HepG2 (cell line): ENCODE measurements around the gene PCBP2. TPM values are rescaled to one million over a fixed set of nuclear protein-coding genes. Genes with fewer than 3 reads are reported as not detected.
A peak's percentile ranks its signal among the peaks of the same experiment; 100 is the strongest.

ENCODE experiments used
- ATAC-seq: fragments of 200-7000 bp; cut with Tn5 transposase; 3 replicates; pipeline ENCODE4 v1.9.1; 2020; ENCODE audit warnings: mild to moderate bottlenecking, moderate library complexity
- BruUV-seq: library from RNA; stranded (reverse); fragments of 400-500 nt; replicated peaks from 2 replicates; lab custom pipeline; 2021; lab: Mats Ljungman, UMichigan
- CTCF ChIA-PET: fragments of 300-600 bp; formaldehyde crosslinking; extraction: SDS; loops from one replicate; lab custom pipeline; 2021; ENCODE audit warnings: low total read pairs, inconsistent platforms, low intra/inter-chr PET ratio; lab: Yijun Ruan, JAX
- POLR2A ChIA-PET: fragments of 350-600 bp; sonication (Branson Sonifier 250); formaldehyde crosslinking; loops from one replicate; lab custom pipeline; 2020; ENCODE audit warnings: antibody characterized with exemption, inconsistent platforms; lab: Yijun Ruan, JAX
- DNase-seq: peaks from one replicate; pipeline ENCODE4 v3.0.0-alpha.2; 2015; ENCODE audit warnings: low spot score
- FAIRE-seq: peaks from 3 replicates; lab custom pipeline; 2011; peaks lifted over from hg19 to GRCh38; lab: Jason Lieb, UNC
- H2AFZ ChIP-seq: one replicate; pipeline ENCODE4 v1.6.1; 2011; ENCODE audit warnings: low read length, inconsistent platforms
- H3K27ac ChIP-seq: fragments of 300-600 bp; 3 replicates; pipeline ENCODE4 v1.8.0; 2011; ENCODE audit warnings: mixed run types, mild to moderate bottlenecking, mixed read lengths, low read length, inconsistent platforms; ENCODE audit not compliant: insufficient read depth; ENCODE audit errors: extremely low read length
- H3K27me3 ChIP-seq, 2 experiments: fragments of 200-600 bp in 1 of 2; 2 replicates in 1 of 2; 3 replicates in 1 of 2; pipeline versions ENCODE4 v1.6.0 to v1.8.0; 2011; ENCODE audit warnings: low read length in 2 of 2, mild to moderate bottlenecking in 2 of 2, moderate library complexity in 2 of 2, inconsistent platforms in 1 of 2; ENCODE audit not compliant: insufficient read depth in 2 of 2, control insufficient read depth in 1 of 2
- H3K36me3 ChIP-seq, 2 experiments: fragments of 200-600 bp in 1 of 2; replicated peaks in 1 of 2; 2 replicates in 1 of 2; 3 replicates in 1 of 2; pipeline versions ENCODE4 v1.5.1 to v1.8.0; 2011; ENCODE audit warnings: low read length in 2 of 2, inconsistent platforms in 1 of 2; ENCODE audit not compliant: insufficient read depth in 2 of 2, control insufficient read depth in 1 of 2
- H3K4me1 ChIP-seq: 2 replicates; pipeline ENCODE4 v1.5.1; 2012; ENCODE audit warnings: low read length, inconsistent platforms; ENCODE audit not compliant: insufficient read depth
- H3K4me2 ChIP-seq: 2 replicates; pipeline ENCODE4 v1.6.0; 2011; ENCODE audit warnings: low read depth, low read length, inconsistent platforms
- H3K4me3 ChIP-seq, 3 experiments: fragments of 200-600 bp in 1 of 3; sonication (generic), shearing (Covaris generic) in 1 of 3; replicated peaks in 1 of 3; 2 replicates each; pipeline ENCODE4 v1.5.1; 2011 to 2016; ENCODE audit warnings: low read length in 3 of 3, inconsistent platforms in 2 of 3, low read depth in 2 of 3, mild to moderate bottlenecking in 2 of 3, control low read depth in 1 of 3, mixed read lengths in 1 of 3; ENCODE audit not compliant: insufficient read depth in 1 of 3
- H3K79me2 ChIP-seq: one replicate; pipeline ENCODE4 v1.6.1; 2011; ENCODE audit warnings: low read length, inconsistent platforms; ENCODE audit not compliant: insufficient read depth
- H3K9ac ChIP-seq: 2 replicates; pipeline ENCODE4 v1.6.0; 2011; ENCODE audit warnings: mild to moderate bottlenecking, low read depth, low read length, inconsistent platforms; ENCODE audit not compliant: insufficient read depth
- H3K9me3 ChIP-seq: 2 replicates; pipeline ENCODE4 v1.5.1; 2012; ENCODE audit warnings: mild to moderate bottlenecking, low read length
- H4K20me1 ChIP-seq: 2 replicates; pipeline ENCODE4 v1.6.0; 2011; ENCODE audit warnings: inconsistent platforms, mild to moderate bottlenecking, low read length, moderate library complexity; ENCODE audit not compliant: insufficient read depth
- ARNT2 ChIP-seq: sonication (generic); formaldehyde crosslinking; IDR thresholded peaks from 2 replicates; pipeline ENCODE4 v1.8.0; 2022; ENCODE audit warnings: mild to moderate bottlenecking, low read depth, missing genetic modification reagents, moderate library complexity
- ATRX ChIP-seq: sonication (generic); formaldehyde crosslinking; IDR thresholded peaks from 2 replicates; pipeline ENCODE4 v1.4.0; 2020; ENCODE audit warnings: missing genetic modification reagents, borderline replicate concordance
- EHMT2 ChIP-seq: fragments of 200-600 bp; sonication (generic); IDR thresholded peaks from 2 replicates; pipeline ENCODE4 v1.7.0; 2017; ENCODE audit warnings: antibody characterized with exemption, low read depth, low read length, borderline replicate concordance
- GPN1 ChIP-seq: sonication (generic); formaldehyde crosslinking; IDR thresholded peaks from 2 replicates; pipeline ENCODE4 v1.5.1; 2020; ENCODE audit warnings: missing genetic modification reagents, borderline replicate concordance
- KDM2A ChIP-seq: sonication (generic); formaldehyde crosslinking; IDR thresholded peaks from 2 replicates; pipeline ENCODE4 v1.4.0; 2020; ENCODE audit warnings: low read depth, missing genetic modification reagents, borderline replicate concordance
- MAFF ChIP-seq: IDR thresholded peaks from 2 replicates; pipeline ENCODE4 v1.6.1; 2011; ENCODE audit warnings: low read depth, low read length, improper control_type of control experiment
- MAFK ChIP-seq, 2 experiments: IDR thresholded peaks in 1 of 2; conservative IDR thresholded peaks in 1 of 2; 2 replicates each; pipeline ENCODE4 v1.6.1; 2011; ENCODE audit warnings: improper control_type of control experiment in 2 of 2, low read length in 2 of 2
- MBD4 ChIP-seq: IDR thresholded peaks from 2 replicates; pipeline ENCODE4 v1.6.1; 2012; ENCODE audit warnings: low read length, inconsistent platforms, borderline replicate concordance
- MED1 ChIP-seq: sonication (generic); formaldehyde crosslinking; IDR thresholded peaks from 2 replicates; pipeline ENCODE4 v1.4.0; 2020; ENCODE audit warnings: missing genetic modification reagents
- RORA ChIP-seq: sonication (generic); formaldehyde crosslinking; IDR thresholded peaks from 2 replicates; pipeline ENCODE4 v1.5.0; 2020; ENCODE audit warnings: mild to moderate bottlenecking, missing genetic modification reagents, moderate library complexity
- SSRP1 ChIP-seq: IDR thresholded peaks from 2 replicates; pipeline ENCODE4 v1.6.1; 2016; ENCODE audit warnings: control low read depth
- ZFY ChIP-seq: sonication (generic); formaldehyde crosslinking; IDR thresholded peaks from 2 replicates; pipeline ENCODE4 v1.4.0; 2020; ENCODE audit warnings: missing genetic modification reagents
- ZNF790 ChIP-seq: sonication (generic); formaldehyde crosslinking; IDR thresholded peaks from 2 replicates; pipeline ENCODE4 v1.8.0; 2022; ENCODE audit warnings: missing genetic modification reagents, mild to moderate bottlenecking, borderline replicate concordance
- ZNF83 ChIP-seq: sonication (generic); formaldehyde crosslinking; IDR thresholded peaks from 2 replicates; pipeline ENCODE4 v1.4.0; 2020; ENCODE audit warnings: missing genetic modification reagents, mild to moderate bottlenecking, borderline replicate concordance
- WGBS: methylation state at CpG from one replicate; pipeline ENCODE4 v1.1.6; 2017; ENCODE audit warnings: low lambda C conversion rate; 5-methylcytosine and 5-hydroxymethylcytosine counted together
- in situ Hi-C: cut with HindIII; loops from 2 replicates; pipeline ENCODE4 v1.10.0; 2017; ENCODE audit warnings: low pct_unique_long_range_greater_than_20kb; ENCODE audit not compliant: extremely low pct_ligation_motif_present
- intact Hi-C: fragments of 100-400 bp; cut with micrococcal nuclease; formaldehyde crosslinking; loops from one replicate; pipeline ENCODE4 v1.10.0; 2022; ENCODE audit not compliant: unreplicated experiment
- polyA plus RNA-seq, 8 experiments: library from polyadenylated mRNA; depleted of rRNA in 3 of 8; stranded (reverse) in 7 of 8; unstranded in 1 of 8; fragments of >200 nt; fragmentation: Illumina TruSeq in 4 of 8; extraction: Trizol in 4 of 8; gene quantifications; 2 replicates each; pipeline versions ENCODE4 v1.2.1 to v1.2.3, GENCODE V29; 2011 to 2016; ENCODE audit warnings: low read depth in 4 of 8, missing spikeins in 1 of 8, mixed read lengths in 1 of 8; ENCODE audit not compliant: insufficient read depth in 1 of 8
- total RNA-seq, 5 experiments: library from RNA; depleted of rRNA; stranded (reverse); fragments of >200 nt; fragmentation: Illumina TruSeq; extraction: Trizol; gene quantifications; 2 replicates each; pipeline ENCODE4 v1.2.3, GENCODE V29; 2016; ENCODE audit warnings: low read depth in 1 of 5
- TF ChIP-seq, protein P1 (sequence below): sonication (generic); formaldehyde crosslinking; IDR thresholded peaks from 2 replicates; pipeline ENCODE4 v1.4.0; 2020; ENCODE audit warnings: missing genetic modification reagents
- TF ChIP-seq, protein P2 (sequence below): sonication (generic); formaldehyde crosslinking; IDR thresholded peaks from 2 replicates; pipeline ENCODE4 v1.4.0; 2020; ENCODE audit warnings: missing genetic modification reagents
- TF ChIP-seq, protein P3 (sequence below): sonication (generic); formaldehyde crosslinking; IDR thresholded peaks from 2 replicates; pipeline ENCODE4 v1.8.1; 2023; ENCODE audit warnings: mild to moderate bottlenecking, missing genetic modification reagents, borderline replicate concordance

Gene PCBP2
- total and polyA plus RNA-seq, 2 of the 13 experiments (the other 11 are each of a cell fraction or from before 2014, with no cell fraction given): 154 to 345 TPM

DNA sequence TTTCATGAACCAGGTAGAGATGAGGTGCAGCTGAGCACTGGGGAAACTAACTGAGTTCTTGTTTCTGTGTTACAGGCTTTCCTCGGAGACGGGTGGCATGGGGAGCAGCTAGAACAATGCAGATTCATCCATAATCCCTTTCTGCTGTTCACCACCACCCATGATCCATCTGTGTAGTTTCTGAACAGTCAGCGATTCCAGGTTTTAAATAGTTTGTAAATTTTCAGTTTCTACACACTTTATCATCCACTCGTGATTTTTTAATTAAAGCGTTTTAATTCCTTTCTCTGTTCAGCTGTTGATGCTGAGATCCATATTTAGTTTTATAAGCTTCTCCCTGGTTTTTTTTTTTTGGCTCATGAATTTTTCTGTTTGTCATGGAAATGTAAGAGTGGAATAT is 27.4 kb downstream of the PCBP2 start (continued):
- TF ChIP-seq MBD4: no peak
- TF ChIP-seq MAFF: peak; percentile 65
- no peak for TF ChIP-seq ZFY (CRISPR knock-in tag)
- no peak for TF ChIP-seq GPN1 (CRISPR knock-in tag)
- TF ChIP-seq ZNF790 (CRISPR knock-in tag): no peak
- TF ChIP-seq MAFK (conservative IDR thresholded peaks at IDR 0.05 in 1 of 2, IDR thresholded peaks at IDR 0.05 in 1 of 2; ENCODE audit: low read length in 2 of 2): peak; percentile 63 to 72; a peak in 3 of 4 replicates
- no peak for TF ChIP-seq MED1 (CRISPR knock-in tag)
- TF ChIP-seq ZNF83 (CRISPR knock-in tag): no peak

DNA sequence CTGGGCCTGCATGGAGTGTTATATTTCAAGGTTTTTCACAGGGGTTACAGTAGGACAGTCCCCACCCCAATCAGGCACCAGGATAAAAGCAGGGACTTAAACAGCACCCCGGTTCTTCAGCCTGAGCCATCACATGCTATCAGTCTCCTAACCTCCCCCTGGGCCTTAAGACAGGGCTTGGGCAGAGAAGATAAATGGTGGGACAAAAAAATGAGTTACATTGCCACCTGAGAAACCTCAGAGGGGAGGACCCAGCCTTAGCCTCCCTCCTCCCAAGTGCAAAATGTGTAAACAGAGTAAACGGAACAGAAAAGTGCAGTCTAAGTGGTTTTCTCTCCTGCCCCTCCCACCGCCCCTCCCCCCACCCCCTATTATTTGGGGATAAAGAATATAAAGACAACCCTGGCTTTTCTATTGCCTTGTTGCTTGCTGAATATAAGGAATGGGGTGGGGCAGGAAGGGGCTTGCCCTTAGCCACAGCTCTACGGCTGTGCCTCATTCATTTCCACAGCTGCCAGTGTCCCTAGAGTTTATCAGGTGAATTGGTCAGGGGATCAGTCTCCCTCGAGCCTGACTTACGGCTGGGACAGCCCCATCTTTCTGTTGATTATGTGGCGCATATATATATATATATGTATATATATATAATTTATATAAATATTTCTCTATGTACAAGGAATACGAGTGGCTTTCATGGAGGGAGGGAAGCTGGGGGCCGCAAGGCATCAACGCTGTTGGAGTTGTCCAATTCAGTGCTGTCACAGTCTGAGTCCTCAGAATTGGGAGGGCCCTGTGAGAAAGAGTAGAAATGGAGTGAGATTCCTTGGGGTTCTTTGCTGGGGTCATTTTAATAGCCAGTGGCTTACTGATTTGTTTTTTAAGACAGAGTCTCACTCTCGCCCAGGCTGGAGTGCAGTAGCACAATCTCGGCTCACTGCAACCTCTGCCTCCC is 28.9 kb downstream of the PCBP2 start:
- no peak for DNase-seq
- no peaks in the 10 kb centered on the region for H3K27me3 ChIP-seq
- no peaks in the 10 kb centered on the region for H3K4me1 ChIP-seq
- H4K20me1 ChIP-seq: peaks cover 17% of the 10 kb centered on the region
- no peak overlapping the region for H3K4me3 ChIP-seq
- no peak overlapping the region for H3K27ac ChIP-seq
- no peak overlapping the region for H3K9ac ChIP-seq
- peaks cover 3% of the 10 kb centered on the region for H3K79me2 ChIP-seq
- H3K36me3 ChIP-seq: peaks cover 14 to 55% of the 10 kb centered on the region in 2 experiments
- CTCF ChIA-PET: no interaction called here
- no peaks in the 10 kb centered on the region for H3K9me3 ChIP-seq
- H2AFZ ChIP-seq: no peak overlapping the region
- H3K4me2 ChIP-seq: no peak overlapping the region
- intact Hi-C loops: no loop called here
- WGBS: 95% methylated on average over 12 of the region's 12 CpGs
- in situ Hi-C loops: no loop called here
- FAIRE-seq: no peak
- no TSS peak for BruUV-seq
- POLR2A ChIA-PET: interaction anchor here (1.0 to 4.2 kb wide), 7 partner anchors 8 to 160 kb away, joined by 3 to 58 read pairs (median 6); partner anchors contain the start of genes AAAS, MAP3K12, SP1 and TARBP2
- ATAC-seq: no peak
- no peak for TF ChIP-seq ARNT2 (CRISPR knock-in tag)
- no peak for TF ChIP-seq EHMT2
- TF ChIP-seq KDM2A (CRISPR knock-in tag): no peak
- TF ChIP-seq, protein P1, sequence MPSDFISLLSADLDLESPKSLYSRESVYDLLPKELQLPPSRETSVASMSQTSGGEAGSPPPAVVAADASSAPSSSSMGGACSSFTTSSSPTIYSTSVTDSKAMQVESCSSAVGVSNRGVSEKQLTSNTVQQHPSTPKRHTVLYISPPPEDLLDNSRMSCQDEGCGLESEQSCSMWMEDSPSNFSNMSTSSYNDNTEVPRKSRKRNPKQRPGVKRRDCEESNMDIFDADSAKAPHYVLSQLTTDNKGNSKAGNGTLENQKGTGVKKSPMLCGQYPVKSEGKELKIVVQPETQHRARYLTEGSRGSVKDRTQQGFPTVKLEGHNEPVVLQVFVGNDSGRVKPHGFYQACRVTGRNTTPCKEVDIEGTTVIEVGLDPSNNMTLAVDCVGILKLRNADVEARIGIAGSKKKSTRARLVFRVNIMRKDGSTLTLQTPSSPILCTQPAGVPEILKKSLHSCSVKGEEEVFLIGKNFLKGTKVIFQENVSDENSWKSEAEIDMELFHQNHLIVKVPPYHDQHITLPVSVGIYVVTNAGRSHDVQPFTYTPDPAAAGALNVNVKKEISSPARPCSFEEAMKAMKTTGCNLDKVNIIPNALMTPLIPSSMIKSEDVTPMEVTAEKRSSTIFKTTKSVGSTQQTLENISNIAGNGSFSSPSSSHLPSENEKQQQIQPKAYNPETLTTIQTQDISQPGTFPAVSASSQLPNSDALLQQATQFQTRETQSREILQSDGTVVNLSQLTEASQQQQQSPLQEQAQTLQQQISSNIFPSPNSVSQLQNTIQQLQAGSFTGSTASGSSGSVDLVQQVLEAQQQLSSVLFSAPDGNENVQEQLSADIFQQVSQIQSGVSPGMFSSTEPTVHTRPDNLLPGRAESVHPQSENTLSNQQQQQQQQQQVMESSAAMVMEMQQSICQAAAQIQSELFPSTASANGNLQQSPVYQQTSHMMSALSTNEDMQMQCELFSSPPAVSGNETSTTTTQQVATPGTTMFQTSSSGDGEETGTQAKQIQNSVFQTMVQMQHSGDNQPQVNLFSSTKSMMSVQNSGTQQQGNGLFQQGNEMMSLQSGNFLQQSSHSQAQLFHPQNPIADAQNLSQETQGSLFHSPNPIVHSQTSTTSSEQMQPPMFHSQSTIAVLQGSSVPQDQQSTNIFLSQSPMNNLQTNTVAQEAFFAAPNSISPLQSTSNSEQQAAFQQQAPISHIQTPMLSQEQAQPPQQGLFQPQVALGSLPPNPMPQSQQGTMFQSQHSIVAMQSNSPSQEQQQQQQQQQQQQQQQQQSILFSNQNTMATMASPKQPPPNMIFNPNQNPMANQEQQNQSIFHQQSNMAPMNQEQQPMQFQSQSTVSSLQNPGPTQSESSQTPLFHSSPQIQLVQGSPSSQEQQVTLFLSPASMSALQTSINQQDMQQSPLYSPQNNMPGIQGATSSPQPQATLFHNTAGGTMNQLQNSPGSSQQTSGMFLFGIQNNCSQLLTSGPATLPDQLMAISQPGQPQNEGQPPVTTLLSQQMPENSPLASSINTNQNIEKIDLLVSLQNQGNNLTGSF (CRISPR knock-in tag): no peak
- TF ChIP-seq SSRP1 (CRISPR knock-in tag): peak; percentile 45; the same call in 1 of the 2 replicates
- TF ChIP-seq ATRX (CRISPR knock-in tag): no peak
- TF ChIP-seq, protein P2, sequence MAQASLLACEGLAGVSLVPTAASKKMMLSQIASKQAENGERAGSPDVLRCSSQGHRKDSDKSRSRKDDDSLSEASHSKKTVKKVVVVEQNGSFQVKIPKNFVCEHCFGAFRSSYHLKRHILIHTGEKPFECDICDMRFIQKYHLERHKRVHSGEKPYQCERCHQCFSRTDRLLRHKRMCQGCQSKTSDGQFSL (CRISPR knock-in tag): no peak
- no peak for TF ChIP-seq RORA (CRISPR knock-in tag)
- TF ChIP-seq, protein P3, sequence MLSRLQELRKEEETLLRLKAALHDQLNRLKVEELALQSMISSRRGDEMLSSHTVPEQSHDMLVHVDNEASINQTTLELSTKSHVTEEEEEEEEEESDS: no peak
